GM19468 (cell line): ENCODE results near the gene NDST3.

Experiments used
- ATAC-seq: cut with Tn5 transposase; IDR thresholded peaks from one replicate; pipeline ENCODE4 v1.9.1; 2021; ENCODE audit warnings: mild to moderate bottlenecking, moderate library complexity, moderate number of reproducible peaks; ENCODE audit not compliant: unreplicated experiment; ENCODE audit errors: extremely low read depth

The NDST3 gene

DNA sequence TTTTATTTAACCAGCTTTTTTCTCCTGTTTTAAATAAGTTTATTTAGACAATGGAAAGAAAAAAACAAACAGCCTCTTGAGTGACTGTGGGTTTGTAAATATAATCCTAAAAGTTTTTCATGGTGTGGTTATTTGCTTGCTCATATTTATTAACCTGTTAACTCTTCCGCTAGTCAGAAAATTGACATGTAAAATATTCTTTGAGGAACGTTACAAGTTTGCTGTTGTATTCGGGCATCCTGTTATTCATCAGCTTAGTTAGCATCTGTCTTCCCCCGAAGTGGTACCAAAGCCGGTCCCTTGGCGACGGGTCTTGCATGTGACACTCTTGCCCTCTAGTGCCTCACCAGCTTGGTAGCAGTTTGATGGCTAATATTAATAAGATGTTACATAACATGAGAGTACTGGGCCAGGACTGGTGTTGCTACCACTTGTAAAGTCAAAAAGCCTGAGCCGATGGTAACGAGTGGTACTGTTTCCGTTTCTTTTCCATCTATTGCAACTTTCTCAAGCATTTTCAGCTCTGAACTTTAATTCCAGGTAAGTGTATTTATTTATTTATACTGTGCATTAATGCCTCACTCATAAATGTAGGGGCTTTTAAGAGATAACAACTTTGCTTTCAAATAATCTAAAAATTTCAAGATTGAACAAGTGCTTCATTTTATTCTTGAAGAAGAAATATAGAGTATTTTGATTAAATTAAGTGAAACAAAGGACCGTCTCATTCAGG lies at the start of gene NDST3:
Gene NDST3 (plus strand): TSS at position 434 of the 733 bp plus-strand sequence. CDS start 19,425 bp downstream, outside the sequence.
- ATAC-seq, result no peak

DNA sequence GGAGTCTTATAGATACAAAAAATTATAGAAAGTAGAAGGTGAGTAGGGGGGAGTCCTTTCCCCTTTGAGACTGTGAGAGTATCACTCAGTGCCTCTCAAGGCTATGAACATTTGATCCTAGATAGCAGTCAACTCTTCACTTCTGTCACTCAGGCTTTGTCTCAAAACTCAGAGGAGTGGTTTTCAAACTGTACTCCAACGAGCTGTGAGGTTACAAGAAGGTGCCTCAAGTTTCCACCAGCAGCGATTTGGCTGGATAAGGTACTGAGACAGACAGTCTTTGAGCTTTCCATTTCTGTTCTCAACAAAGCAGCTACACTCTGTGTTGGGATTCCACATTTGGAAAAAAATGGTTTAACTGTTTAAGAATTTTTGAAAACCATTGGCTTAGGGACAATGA lies 48.0 kb upstream of the NDST3 start:
- ATAC-seq, result no peak

- ATAC-seq, result no peak
Measured at GRCh38 chr4:117987464-117987863, 46.8 kb upstream of the NDST3 start.

DNA sequence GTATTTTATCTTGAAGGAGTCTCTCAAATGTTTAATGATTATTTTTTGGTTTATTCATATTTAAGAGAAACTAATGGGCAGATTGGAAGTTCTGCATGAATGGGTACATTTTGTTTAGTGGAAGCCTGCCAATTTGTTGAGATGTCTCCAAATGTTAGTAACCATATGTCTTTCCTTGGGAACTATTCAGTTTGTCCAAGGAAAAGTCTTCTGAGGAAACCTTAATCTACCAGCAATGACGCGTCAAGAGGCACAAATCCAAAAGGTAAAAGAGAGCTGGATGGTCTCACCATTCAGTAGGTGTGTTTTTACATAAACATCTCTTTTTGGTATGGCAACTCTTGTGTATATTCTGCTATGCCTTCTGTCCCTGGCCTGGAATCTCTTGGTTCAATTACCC lies 37.4 kb upstream of the NDST3 start:
- no peak for ATAC-seq

DNA sequence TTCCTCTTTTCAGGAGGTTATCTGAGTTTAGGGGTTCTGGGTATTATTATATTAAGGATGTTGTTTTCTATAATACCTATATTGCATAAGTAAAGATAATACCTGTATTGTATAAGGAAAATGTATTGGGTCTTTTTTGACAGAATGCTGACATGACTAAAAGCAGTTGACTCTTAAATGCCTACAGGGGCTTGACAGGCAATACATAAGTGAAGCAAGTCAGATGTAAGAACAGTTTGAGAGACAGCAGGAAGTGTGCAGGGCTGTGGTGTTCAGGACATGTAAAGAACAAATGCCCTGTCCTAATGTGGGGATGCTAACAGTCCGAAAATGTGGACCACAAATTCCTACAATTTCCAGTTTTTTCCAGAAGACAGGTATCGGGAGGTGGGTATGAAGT lies 30.2 kb upstream of the NDST3 start:
- ATAC-seq, result no peak

GRCh38 chr4:118005883-118006282 lies 28.4 kb upstream of the NDST3 start:
- no peak for ATAC-seq

DNA sequence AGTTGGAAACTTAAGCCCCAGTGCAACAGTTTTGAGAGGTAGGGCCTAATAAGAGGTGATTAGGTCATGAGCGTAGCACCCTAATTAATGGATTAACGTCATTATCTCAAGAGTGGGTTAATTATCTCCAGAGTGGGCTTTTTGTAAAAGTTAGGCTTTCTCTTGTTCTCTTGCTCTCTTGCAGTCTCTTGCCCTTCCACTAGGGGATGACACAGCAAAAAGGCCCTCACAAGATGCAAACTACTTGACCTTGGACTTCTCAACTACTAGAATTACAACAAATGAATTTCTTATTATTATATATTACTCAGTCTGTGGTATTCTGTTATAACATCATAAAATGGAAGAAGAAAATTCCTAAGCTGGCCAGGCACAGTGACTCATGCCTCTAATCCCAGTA lies 22.1 kb upstream of the NDST3 start:
- ATAC-seq, result no peak

DNA sequence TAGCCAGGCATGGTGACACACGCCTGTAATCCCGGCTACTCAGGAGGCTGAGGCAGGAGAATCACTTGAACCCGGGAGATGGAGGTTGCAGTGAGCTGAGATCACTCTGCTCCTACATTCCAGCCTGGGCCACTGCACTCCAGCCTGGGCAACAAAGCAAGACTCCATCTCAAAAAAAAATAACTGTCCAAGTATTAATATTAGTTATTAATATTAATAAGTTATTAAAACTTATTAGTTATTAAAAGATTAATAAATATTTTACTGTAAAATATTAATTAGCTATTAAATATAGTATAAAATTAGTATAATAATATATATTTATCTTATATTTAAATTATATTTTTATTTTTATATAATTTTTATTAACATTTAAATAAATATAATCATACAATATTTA lies 19.5 kb upstream of the NDST3 start:
- ATAC-seq, result no peak

GRCh38 chr4:118018381-118019145 lies 15.7 kb upstream of the NDST3 start:
- ATAC-seq, result no peak

DNA sequence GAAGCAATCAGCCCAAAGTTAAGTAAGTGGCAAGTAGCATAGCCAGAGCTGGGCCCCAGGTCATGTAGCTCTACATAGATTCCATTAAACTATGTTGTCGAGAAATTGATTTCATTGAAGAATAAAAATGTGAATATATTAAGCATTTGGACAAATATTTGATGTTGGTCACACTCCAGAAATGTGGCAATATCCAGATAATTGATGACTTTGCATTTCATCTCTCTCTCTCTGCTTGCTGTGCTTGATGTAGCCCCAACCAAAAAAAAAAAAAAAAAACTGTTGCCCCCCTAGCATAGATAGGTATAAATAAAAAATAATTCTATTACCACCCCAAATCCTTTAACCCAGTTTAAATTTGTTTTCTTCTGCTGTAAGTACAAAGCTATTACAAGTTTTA lies 7.5 kb upstream of the NDST3 start:
- no peak for ATAC-seq

DNA sequence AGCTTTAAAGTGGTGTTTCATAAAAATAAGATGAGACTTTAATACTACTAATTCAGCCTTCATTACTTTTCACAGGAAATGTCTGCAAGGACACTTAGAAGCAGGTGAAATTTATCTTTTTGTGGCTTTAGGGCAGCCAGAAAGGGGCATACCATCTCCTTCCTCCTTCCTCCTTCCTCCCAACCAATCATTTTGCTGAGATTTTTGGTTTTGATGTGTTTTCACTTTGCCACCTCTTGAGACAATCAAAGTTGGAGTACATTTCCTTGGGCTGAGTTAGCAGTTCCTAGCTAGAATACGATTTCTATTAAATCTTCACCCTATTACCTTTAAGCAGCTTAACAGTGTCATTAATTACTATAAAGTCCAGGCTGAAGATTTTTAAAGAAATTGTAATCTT lies 5.1 kb upstream of the NDST3 start:
- ATAC-seq, result no peak

GRCh38 chr4:118032691-118033090 lies 1.6 kb upstream of the NDST3 start:
- no peak for ATAC-seq

- no peak for ATAC-seq
Measured at GRCh38 chr4:118033148-118034052, 886 bp upstream of the NDST3 start.

DNA sequence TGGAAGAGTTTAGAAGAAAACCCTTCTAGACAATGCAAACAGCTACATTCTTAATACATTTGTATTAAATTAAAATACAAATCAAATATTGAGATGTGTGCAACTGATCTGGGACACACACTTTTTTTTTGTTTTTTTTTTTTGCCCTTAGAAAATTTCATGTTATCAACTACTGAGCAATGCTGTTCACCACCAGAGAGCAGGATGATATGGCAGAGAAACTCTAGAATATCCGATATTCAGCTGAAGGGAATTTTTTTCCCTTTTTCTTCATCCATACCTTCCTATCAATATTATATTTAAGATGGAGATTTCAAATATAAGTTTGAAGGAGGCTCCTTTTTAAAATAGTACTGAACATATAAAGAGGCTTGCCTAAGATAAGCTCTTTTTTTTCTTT lies 1.0 kb downstream of the NDST3 start:
- ATAC-seq, result no peak

GRCh38 chr4:118036336-118036735 lies 2.0 kb downstream of the NDST3 start:
- no peak for ATAC-seq

DNA sequence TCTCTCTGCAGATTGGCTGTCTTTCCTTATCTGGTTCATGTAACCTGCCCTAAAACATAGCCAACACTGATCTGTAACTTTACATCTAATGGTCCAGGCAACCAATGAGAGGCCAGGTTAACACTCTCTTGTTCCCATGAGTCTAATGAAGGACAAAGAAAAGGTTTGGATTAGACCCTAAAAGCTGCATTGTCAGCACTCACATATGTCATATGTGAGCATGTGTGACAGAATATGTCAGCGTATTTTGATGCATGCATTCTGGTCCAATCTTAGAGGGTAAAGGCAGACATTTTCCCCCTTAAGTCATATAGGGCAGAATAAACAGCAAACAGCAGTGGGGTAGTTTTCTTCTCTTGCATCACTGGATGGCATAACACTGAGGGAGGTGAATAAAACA lies 3.7 kb downstream of the NDST3 start:
- no peak for ATAC-seq

DNA sequence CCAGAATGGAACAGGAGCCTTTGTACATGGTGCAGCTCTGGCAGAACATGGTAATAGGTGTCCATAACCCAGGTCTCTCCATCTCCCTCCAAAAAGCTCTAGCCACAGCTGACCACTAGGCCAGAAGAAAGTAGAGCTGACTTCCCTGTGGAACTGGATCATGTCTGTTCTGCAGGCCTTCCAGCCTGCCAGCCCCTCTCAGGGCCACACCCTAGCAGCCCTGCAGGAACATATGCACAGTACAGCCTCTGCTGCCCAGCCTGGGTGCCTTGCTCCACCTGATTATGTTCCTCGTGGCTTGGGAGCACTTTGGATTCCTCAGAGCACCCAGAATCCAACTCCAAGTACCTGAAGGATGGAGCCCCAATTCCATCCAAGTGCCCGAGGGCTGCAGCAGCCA lies 12.0 kb downstream of the NDST3 start:
- ATAC-seq, result no peak

- no peak for ATAC-seq
Measured at GRCh38 chr4:118047043-118047442, 12.8 kb downstream of the NDST3 start.

- ATAC-seq, result no peak
Measured at GRCh38 chr4:118058955-118059354, 24.7 kb downstream of the NDST3 start.

DNA sequence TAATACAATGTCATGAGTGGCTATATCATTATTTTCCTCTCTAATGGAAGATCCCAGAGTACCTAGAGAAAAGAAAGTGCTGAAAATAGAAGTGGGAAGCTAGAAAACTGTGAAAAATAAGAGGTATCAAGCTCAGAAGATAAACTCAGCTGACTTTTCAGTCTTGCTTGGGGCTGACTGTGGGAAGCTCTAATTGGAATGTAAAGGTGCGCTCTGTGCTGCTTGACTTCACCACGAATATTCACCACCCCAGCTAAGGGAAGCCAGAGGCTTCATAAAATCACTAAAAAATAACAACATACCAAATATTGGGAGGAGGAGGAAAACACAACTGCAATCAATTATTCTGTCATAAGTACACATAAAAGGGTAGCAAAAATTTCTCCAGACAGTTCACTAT lies 25.1 kb downstream of the NDST3 start:
- ATAC-seq, result no peak
